ENCODE measurements around the gene INSYN2B. TPM values are rescaled to one million over a fixed set of nuclear protein-coding genes. Genes with fewer than 3 reads are reported as not detected.

INSYN2B gene
- total and polyA plus RNA-seq, 11 donors: 0.12 to 0.59 (median 0.17) TPM; not detected in 6

DNA sequence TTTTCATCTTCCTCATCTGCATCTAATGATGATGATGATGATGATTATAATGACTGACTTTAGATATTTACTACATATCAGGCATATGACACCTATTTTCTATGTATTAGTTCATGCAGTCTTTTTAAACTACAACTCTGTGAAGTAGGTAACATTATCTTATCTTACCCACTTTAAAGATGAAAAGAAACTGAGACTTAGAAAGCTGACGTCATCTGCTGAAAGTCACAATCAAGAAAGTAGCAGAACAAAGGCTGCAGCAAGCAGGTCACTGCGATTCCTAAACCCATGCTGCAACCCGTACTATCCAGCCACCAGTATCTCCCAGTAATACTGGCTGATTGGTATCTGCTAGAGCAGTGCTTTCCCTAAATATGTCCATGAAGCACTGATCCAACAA lies 40.1 kb upstream of the INSYN2B start:
- 45 to 66% (median 50%) methylated on average over 3 of the region's 3 CpGs for WGBS, 4 donors
- DNase-seq (no peak), ATAC-seq (no peak)
- peaks cover 0 to 50% (median 4%) of the 10 kb centered on the region in 9 donors for H3K27me3 ChIP-seq
- no peak overlapping the region for H3K27ac ChIP-seq
- no peak for TF ChIP-seq POLR2A (IDR thresholded peaks at IDR 0.05)
- TF ChIP-seq, protein P1, sequence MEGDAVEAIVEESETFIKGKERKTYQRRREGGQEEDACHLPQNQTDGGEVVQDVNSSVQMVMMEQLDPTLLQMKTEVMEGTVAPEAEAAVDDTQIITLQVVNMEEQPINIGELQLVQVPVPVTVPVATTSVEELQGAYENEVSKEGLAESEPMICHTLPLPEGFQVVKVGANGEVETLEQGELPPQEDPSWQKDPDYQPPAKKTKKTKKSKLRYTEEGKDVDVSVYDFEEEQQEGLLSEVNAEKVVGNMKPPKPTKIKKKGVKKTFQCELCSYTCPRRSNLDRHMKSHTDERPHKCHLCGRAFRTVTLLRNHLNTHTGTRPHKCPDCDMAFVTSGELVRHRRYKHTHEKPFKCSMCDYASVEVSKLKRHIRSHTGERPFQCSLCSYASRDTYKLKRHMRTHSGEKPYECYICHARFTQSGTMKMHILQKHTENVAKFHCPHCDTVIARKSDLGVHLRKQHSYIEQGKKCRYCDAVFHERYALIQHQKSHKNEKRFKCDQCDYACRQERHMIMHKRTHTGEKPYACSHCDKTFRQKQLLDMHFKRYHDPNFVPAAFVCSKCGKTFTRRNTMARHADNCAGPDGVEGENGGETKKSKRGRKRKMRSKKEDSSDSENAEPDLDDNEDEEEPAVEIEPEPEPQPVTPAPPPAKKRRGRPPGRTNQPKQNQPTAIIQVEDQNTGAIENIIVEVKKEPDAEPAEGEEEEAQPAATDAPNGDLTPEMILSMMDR (IDR thresholded peaks at IDR 0.05): no peak
- no peak overlapping the region for H3K4me3 ChIP-seq
- H3K4me1 ChIP-seq: no peaks in the 10 kb centered on the region
- no peaks in the 10 kb centered on the region for H3K9me3 ChIP-seq
- intact Hi-C loops (cut with DNase I): no loop called here
- peaks cover 0 to 72% (median 0%) of the 10 kb centered on the region in 9 donors for H3K36me3 ChIP-seq

- ATAC-seq (no peak), DNase-seq (no peak)
- Histone ChIP-seq H3K27me3 (peaks cover 0 to 6% (median under 1%) of the 10 kb centered on the region in 9 donors), H3K36me3 (peaks cover 0 to 44% (median 0%) of the 10 kb centered on the region in 9 donors), H3K4me1 (no peaks in the 10 kb centered on the region), H3K9me3 (no peaks in the 10 kb centered on the region), H3K27ac (no peak overlapping the region), H3K4me3 (no peak overlapping the region)
- TF ChIP-seq, protein P1 (IDR thresholded peaks at IDR 0.05): no peak
- WGBS, 4 donors: 46 to 62% (median 50%) methylated on average over 11 of the region's 11 CpGs
- intact Hi-C loops (cut with DNase I): no loop called here
Observed at GRCh38 chr5:170012622-170013021, 32.3 kb upstream of the INSYN2B start.

DNA sequence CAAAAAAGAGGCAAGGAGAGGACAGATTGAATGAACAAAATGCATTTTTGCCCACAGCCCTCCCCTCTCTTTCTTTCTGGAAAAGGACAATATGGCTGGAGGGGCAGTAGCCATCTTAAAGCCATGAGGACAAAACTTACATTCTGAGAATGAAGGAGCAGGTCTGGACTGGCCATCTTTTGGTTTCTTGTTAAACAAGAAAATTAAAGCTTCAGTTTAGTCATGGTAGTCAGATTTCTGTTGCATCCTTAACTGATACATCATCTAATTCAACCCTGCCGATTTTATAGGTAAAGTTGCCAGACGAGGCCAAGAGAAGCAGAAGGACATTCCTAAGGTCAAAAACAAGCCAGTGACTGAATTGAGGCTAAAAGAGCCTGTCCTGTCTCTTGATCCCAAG lies 31.5 kb upstream of the INSYN2B start:
- WGBS, 4 donors: 76 to 85% (median 80%) methylated on average over 2 of the region's 2 CpGs
- Histone ChIP-seq H3K9me3 (no peaks in the 10 kb centered on the region), H3K4me1 (no peaks in the 10 kb centered on the region), H3K27me3 (peaks cover 0 to 5% (median 0%) of the 10 kb centered on the region in 9 donors), H3K4me3 (no peak overlapping the region), H3K27ac (no peak overlapping the region), H3K36me3 (peaks cover 0 to 36% (median 0%) of the 10 kb centered on the region in 9 donors)
- no peak for DNase-seq
- ATAC-seq: no peak
- no peak for TF ChIP-seq POLR2A (IDR thresholded peaks at IDR 0.05)
- TF ChIP-seq, protein P1 (IDR thresholded peaks at IDR 0.05): no peak
- intact Hi-C loops (cut with DNase I): no loop called here

DNA sequence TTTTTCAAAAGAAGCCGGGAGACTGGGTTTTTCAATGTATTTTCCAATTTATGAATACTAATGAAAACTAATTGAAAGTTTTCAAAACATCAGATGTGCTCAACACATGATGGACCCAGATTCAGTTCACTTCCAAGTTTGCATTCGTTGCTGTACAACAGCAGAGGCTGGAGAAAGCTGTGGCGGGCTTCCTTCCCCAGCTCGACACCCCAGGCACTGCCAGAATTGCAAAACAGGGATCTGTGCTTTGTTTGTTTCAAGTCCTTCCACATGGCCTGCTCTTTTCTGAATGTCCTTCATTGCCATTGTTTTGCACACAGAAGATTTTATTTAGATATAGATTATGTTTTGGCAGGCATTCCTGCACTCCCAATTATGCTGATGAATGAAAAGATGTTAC lies 30.3 kb upstream of the INSYN2B start:
- peaks cover 0 to 36% (median 0%) of the 10 kb centered on the region in 9 donors for H3K36me3 ChIP-seq
- DNase-seq: no peak
- H3K4me3 ChIP-seq: no peak overlapping the region
- TF ChIP-seq POLR2A (IDR thresholded peaks at IDR 0.05): no peak
- TF ChIP-seq, protein P1 (IDR thresholded peaks at IDR 0.05): no peak
- H3K27me3 ChIP-seq: peaks cover 0 to 4% (median 0%) of the 10 kb centered on the region in 9 donors
- H3K4me1 ChIP-seq: no peaks in the 10 kb centered on the region
- 66 to 72% (median 68%) methylated on average over 4 of the region's 4 CpGs for WGBS, 4 donors
- ATAC-seq: no peak
- no peak overlapping the region for H3K27ac ChIP-seq
- H3K9me3 ChIP-seq: no peaks in the 10 kb centered on the region
- intact Hi-C loops (cut with DNase I): no loop called here

All from heart left ventricle (tissue), 16 donors.